Vagina (tissue), 2 donors: ENCODE measurements around the gene NAV1.

Experiments used
- CTCF ChIP-seq, 3 experiments: fragments of 450-650 bp in 2 of 3; fragments of 200-600 bp in 1 of 3; sonication (generic) in 1 of 3; IDR thresholded peaks; one replicate each; pipeline ENCODE4 v1.5.1; 2017 to 2019; ENCODE audit warnings: antibody characterized with exemption in 3 of 3, mild to moderate bottlenecking in 2 of 3, moderate library complexity in 2 of 3
- POLR2A ChIP-seq, 2 donors: fragments of 450-650 bp; IDR thresholded peaks; one replicate each; pipeline ENCODE4 v1.6.1; 2017; ENCODE audit warnings: antibody characterized with exemption in 2 of 2, mild to moderate bottlenecking in 2 of 2, moderate library complexity in 2 of 2
- POLR2AphosphoS5 ChIP-seq, 2 donors: sonication (generic); formaldehyde crosslinking; IDR thresholded peaks; one replicate each; pipeline ENCODE4 v1.9.0; 2017; ENCODE audit warnings: antibody characterized with exemption in 2 of 2, mild to moderate bottlenecking in 2 of 2, low read depth in 1 of 2; ENCODE audit not compliant: insufficient read depth in 1 of 2

DNA sequence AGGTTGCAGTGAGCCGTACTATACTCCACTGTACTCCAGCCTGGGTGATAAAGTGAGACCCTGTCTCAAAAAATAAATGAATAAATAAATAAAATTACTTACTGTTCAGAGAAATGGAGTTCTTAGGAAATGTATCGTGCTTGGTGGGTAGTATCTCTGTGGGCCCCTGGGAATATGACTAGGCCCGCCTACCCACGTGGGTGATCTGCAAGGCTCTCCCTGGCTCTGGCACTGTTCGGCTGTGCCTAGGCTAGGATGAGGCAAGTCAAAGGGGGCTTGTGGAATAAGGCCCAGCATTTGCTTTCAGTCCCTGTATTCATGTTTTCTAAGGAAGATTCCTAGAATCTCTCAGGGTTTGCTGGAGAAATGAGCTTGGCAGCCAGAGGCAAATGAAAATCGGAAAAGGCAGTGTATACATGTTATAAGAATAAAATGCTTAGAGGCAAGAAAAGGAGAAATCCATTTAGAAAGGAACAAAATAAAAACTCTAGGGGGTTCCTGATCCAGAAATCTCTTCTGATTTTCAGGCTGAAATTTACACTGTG is 27.5 kb upstream of the NAV1 start:
- TF ChIP-seq POLR2A (IDR thresholded peaks at IDR 0.05): no peak
- TF ChIP-seq POLR2AphosphoS5 (IDR thresholded peaks at IDR 0.05; ENCODE audit: insufficient read depth in 1 of 2, low read depth in 1 of 2): no peak
- TF ChIP-seq CTCF (IDR thresholded peaks at IDR 0.05): no peak
